Chondrocyte (in vitro differentiated cells): Measurements from ENCODE around the gene CRMP1. TPM values are rescaled to one million over a fixed set of nuclear protein-coding genes. Genes with fewer than 3 reads are reported as not detected.

Source experiments
- DNase-seq: peaks from one replicate; pipeline ENCODE4 v3.0.0; 2021; ENCODE audit warnings: mixed read lengths, low spot score
- H3K27ac Mint-ChIP-seq: one replicate; pipeline ENCODE4 v1.8.0; 2021; ENCODE audit warnings: mild to moderate bottlenecking, moderate library complexity, mixed read lengths; ENCODE audit not compliant: unreplicated experiment
- H3K27me3 Mint-ChIP-seq: 2 replicates; pipeline ENCODE4 v1.8.0; 2021; ENCODE audit warnings: low read depth, mixed read lengths
- H3K36me3 Mint-ChIP-seq: 2 replicates; pipeline ENCODE4 v1.8.0; 2021; ENCODE audit warnings: low read depth, mixed read lengths
- H3K4me1 Mint-ChIP-seq: 2 replicates; pipeline ENCODE4 v1.8.0; 2021; ENCODE audit warnings: low read depth, mild to moderate bottlenecking, mixed read lengths
- H3K4me3 Mint-ChIP-seq: one replicate; pipeline ENCODE4 v1.8.0; 2021; ENCODE audit warnings: mild to moderate bottlenecking, moderate library complexity, mixed read lengths; ENCODE audit not compliant: unreplicated experiment
- H3K9me3 Mint-ChIP-seq: 2 replicates; pipeline ENCODE4 v1.8.0; 2021; ENCODE audit warnings: low read depth, mixed read lengths
- CTCF ChIP-seq: fragments of 200-600 bp; sonication (generic); IDR thresholded peaks from 2 replicates; pipeline ENCODE4 v1.5.0; 2021; ENCODE audit warnings: antibody characterized with exemption, mild to moderate bottlenecking, moderate library complexity
- total RNA-seq: library from RNA; stranded (reverse); gene quantifications from 3 replicates; pipeline ENCODE4 v1.2.1, GENCODE V29; 2021

The CRMP1 gene
- total RNA-seq, 1 donor from 2014 or later: 59.5 TPM

- Mint-ChIP-seq H3K27me3 (peaks cover 64% of the 10 kb centered on the region), H3K36me3 (peaks cover 4% of the 10 kb centered on the region), H3K27ac (no peak overlapping the region), H3K4me1 (no peaks in the 10 kb centered on the region), H3K4me3 (no peak overlapping the region), H3K9me3 (no peaks in the 10 kb centered on the region)
- DNase-seq: no peak
- no peak for TF ChIP-seq CTCF
Measured at GRCh38 chr4:5924461-5925125, 31.7 kb upstream of the CRMP1 start.

GRCh38 chr4:5923376-5923775 lies 30.5 kb upstream of the CRMP1 start:
- peaks cover 4% of the 10 kb centered on the region for H3K36me3 Mint-ChIP-seq
- TF ChIP-seq CTCF: no peak
- H3K4me1 Mint-ChIP-seq: no peaks in the 10 kb centered on the region
- peaks cover 62% of the 10 kb centered on the region for H3K27me3 Mint-ChIP-seq
- H3K4me3 Mint-ChIP-seq: no peak overlapping the region
- DNase-seq: no peak
- no peaks in the 10 kb centered on the region for H3K9me3 Mint-ChIP-seq
- no peak overlapping the region for H3K27ac Mint-ChIP-seq

- peaks cover 1% of the 10 kb centered on the region for H3K36me3 Mint-ChIP-seq
- no peak overlapping the region for H3K27ac Mint-ChIP-seq
- no peak for DNase-seq
- H3K9me3 Mint-ChIP-seq: no peaks in the 10 kb centered on the region
- H3K4me3 Mint-ChIP-seq: no peak overlapping the region
- H3K4me1 Mint-ChIP-seq: no peaks in the 10 kb centered on the region
- TF ChIP-seq CTCF: no peak
- peaks cover 60% of the 10 kb centered on the region for H3K27me3 Mint-ChIP-seq
Measured at GRCh38 chr4:5922556-5922955, 29.7 kb upstream of the CRMP1 start.

GRCh38 chr4:5921981-5922380 lies 29.1 kb upstream of the CRMP1 start:
- Mint-ChIP-seq H3K27me3 (peaks cover 54% of the 10 kb centered on the region), H3K4me3 (no peak overlapping the region), H3K27ac (no peak overlapping the region), H3K4me1 (no peaks in the 10 kb centered on the region), H3K9me3 (no peaks in the 10 kb centered on the region), H3K36me3 (no peaks in the 10 kb centered on the region)
- no peak for DNase-seq
- no peak for TF ChIP-seq CTCF

- DNase-seq: no peak
- peaks cover 52% of the 10 kb centered on the region for H3K27me3 Mint-ChIP-seq
- TF ChIP-seq CTCF: no peak
Measured at GRCh38 chr4:5921101-5921980, 28.5 kb upstream of the CRMP1 start.

More at GRCh38 chr4:5921101-5921980, 28.5 kb upstream of the CRMP1 start:
- no peaks in the 10 kb centered on the region for H3K4me1 Mint-ChIP-seq
- H3K36me3 Mint-ChIP-seq: no peaks in the 10 kb centered on the region
- no peaks in the 10 kb centered on the region for H3K9me3 Mint-ChIP-seq
- no peak overlapping the region for H3K4me3 Mint-ChIP-seq
- H3K27ac Mint-ChIP-seq: no peak overlapping the region
